OCI-LY3 (cell line): ENCODE measurements around the gene ASIC3.

Source experiments
- CTCF ChIP-seq: fragments of 200-600, 300-600 bp; sonication (generic); IDR thresholded peaks from 2 replicates; pipeline ENCODE4 v1.5.1; 2014; ENCODE audit warnings: antibody characterized with exemption, low read length, low read depth
- EZH2phosphoT487 ChIP-seq: fragments of 200-600 bp; shearing (Covaris generic); IDR thresholded peaks from 2 replicates; pipeline ENCODE4 v1.6.1; 2018; ENCODE audit warnings: antibody characterized with exemption, mixed run types, low read depth

- TF ChIP-seq CTCF (no peak), EZH2phosphoT487 (no peak)
Observed at GRCh38 chr7:151091988-151092387, 43.7 kb downstream of the ASIC3 start.
